RPMI7951 (cell line): ENCODE results near the gene HEMK1. TPM values are rescaled to one million over a fixed set of nuclear protein-coding genes. Genes with fewer than 3 reads are reported as not detected.
A peak's percentile ranks its signal among the peaks of the same experiment; 100 is the strongest.

ENCODE experiments used
- DNase-seq: peaks from one replicate; pipeline ENCODE4 v3.0.0-alpha.2; 2012; ENCODE audit warnings: low read depth
- total RNA-seq: library from RNA; depleted of rRNA; stranded (reverse); fragments of >200 nt; shearing (Covaris generic); gene quantifications from 2 replicates; pipeline ENCODE4 v1.2.3, GENCODE V29; 2014

The HEMK1 gene
- total RNA-seq, 1 experiment from 2014 or later: 8.8 TPM

DNA sequence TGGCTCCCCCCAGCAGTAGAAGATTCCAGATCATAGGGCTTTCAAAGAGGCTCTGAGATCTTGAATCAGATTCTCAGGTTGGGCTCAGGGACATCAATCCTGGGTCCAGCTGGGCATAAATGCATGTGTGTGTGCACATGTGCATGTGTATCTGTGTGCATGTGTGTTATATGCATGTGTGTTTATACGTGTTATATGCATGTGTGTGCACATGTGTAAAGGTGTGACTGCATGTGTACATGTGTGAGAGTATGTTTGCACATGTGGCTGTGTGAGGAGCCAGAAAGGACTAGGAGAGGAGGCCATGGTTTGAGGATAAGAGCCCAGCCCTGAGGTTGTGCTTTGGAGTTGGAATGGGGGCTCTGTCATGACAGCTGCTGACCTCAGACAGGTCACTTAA lies 45.9 kb downstream of the HEMK1 start:
- no peak for DNase-seq

- peak; percentile 78 for DNase-seq
These were observed 46.9 kb downstream of the HEMK1 start for GRCh38 chr3:50616003-50616769.

DNA sequence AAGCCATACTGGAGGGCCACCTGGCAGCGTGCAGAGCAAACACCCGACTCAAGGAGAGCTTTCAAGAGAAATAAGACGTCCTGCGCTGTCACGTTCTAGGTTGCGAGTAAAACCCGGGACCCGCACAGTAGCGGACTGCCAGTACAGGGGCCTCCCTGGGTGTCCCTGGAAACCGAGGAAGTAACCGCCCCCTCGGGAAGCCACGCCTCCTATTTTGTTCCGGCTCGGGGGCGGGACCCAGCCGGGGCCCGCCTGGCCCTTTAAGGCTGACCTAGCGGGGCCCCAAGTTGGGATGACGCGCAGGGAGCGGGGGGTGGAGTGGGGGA lies 47.4 kb downstream of the HEMK1 start:
- DNase-seq: peak; percentile 90

DNA sequence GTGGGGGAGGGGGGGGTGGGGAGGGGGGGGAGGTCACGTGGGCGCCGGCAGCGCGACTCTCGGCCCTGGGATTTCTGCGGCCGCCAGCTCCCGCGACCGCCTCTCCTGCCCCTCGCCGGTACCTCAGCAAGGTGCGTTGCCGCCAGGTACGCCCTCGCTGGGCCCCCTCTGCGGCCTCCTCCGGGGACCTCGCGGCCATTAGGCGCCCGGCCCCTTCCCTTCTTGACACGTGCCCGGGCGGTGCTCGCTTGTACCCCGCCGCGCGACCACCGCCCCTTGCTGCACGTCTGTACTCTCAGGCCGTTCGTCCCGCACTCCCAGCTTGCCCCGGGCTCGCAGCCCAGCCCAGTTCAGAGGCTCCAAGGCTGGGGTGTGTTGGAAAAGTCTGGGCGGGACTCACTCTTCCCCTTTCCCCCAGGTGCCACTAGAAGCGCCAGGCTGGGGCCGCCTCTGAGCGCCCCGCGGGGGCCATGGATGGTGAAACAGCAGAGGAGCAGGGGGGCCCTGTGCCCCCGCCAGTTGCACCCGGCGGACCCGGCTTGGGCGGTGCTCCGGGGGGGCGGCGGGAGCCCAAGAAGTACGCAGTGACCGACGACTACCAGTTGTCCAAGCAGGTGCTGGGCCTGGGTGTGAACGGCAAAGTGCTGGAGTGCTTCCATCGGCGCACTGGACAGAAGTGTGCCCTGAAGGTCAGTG lies 47.9 kb downstream of the HEMK1 start, which contains the start of gene MAPKAPK3:
MAPKAPK3 (plus strand) TSS at position 56 of the 696 bp plus-strand sequence; CDS start at position 471, 415 bp downstream.
- DNase-seq: no peak

- DNase-seq: no peak
These were observed 48.7 kb downstream of the HEMK1 start for GRCh38 chr3:50617911-50618481.

DNA sequence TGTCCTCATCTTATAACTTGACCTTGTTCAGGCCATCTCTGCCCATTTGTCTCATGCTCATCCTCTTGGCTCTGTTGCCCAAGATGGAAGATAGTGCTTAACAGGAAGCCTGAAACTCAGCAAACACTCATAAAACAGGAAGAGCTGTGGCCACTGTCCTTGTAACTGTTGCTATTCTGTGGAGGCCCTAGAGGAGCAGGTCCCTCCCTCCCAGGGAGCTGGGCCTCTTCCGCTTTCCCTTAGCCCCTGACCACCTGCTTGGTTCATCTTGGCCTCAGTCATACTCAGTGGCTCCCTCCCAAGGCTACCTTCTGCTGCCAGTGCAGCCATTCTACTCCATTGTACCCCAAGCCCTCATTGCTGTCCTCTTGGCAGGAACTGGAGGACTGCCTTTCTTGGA lies 51.1 kb downstream of the HEMK1 start:
- DNase-seq: peak; percentile 44

- DNase-seq: peak; percentile 87
These were observed 51.5 kb downstream of the HEMK1 start for GRCh38 chr3:50620820-50621219.

DNA sequence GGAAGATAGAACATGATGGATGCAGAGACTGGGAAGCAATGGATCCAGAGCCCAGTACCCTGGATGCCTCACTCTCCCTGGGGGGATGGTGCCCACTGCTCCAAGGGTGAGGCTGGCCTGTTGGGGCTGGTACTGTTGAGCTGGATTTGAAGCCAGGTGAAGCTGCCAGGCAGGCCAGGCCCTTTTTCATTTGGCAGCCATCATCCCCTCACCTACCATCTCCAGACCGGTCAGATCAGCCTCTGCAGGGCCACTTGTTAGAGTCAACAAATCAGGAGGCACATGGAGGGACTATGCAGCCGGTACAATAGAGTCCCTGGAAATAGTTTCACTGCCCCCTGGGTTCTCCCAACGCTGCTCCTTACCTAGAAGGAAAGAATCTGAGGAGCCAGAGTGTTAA lies 53.6 kb downstream of the HEMK1 start:
- DNase-seq: no peak

GRCh38 chr3:50623840-50624474 lies 54.6 kb downstream of the HEMK1 start:
- peak; percentile 31 for DNase-seq

- no peak for DNase-seq
These were observed 55.3 kb downstream of the HEMK1 start for GRCh38 chr3:50624634-50625033.

DNA sequence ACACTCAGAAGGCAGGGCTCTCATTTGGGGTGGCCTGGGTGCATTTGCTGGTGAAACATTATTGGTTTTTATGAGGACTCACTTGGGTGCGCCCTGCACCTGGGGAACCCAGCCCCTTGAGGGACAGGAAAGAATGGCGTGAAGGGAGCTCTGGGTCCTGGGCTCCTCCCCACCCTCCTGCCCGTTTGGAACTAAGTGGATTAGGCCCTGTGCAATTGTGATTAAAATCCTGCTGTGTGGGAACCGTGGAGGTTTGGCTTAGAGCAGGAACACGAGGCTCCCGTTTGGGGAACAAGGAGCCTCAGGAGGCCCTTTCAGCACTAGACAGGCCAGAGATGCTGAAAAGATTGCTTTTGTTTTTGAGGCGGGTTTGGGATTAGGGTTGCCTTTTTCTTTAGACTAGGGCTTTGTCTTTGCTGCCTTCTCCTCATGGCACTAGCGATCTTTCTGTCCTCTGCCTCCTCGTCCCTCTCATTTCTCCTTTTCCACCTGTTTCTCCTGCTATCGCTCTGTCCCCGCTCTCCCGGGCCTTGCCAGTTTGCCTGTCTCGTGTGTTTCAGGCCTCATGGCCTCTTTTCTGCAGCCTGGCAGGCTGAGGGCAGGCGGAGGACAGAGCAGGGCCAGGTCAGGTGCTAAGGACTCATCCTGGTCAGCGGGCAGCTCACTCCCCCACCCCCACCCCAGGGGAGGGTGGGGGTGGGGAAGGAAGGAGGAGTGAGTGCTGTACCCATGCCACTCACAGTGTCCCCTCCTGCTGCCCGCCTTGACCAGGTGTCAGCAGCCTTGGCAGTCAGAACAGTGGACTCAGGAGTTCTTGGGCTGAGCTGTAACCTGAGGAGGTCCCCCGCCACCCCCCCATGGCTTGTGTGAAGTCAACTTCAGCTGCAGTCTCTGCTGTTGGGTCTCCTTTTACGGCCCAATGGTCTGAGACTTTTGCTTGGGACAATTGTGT lies 56.2 kb downstream of the HEMK1 start:
- DNase-seq: no peak

- DNase-seq: no peak
These were observed 57.1 kb downstream of the HEMK1 start for GRCh38 chr3:50626401-50626800.

GRCh38 chr3:50627407-50628051 lies 58.2 kb downstream of the HEMK1 start:
- peak; percentile 96 for DNase-seq

GRCh38 chr3:50628601-50629000 lies 59.3 kb downstream of the HEMK1 start:
- DNase-seq: no peak

DNA sequence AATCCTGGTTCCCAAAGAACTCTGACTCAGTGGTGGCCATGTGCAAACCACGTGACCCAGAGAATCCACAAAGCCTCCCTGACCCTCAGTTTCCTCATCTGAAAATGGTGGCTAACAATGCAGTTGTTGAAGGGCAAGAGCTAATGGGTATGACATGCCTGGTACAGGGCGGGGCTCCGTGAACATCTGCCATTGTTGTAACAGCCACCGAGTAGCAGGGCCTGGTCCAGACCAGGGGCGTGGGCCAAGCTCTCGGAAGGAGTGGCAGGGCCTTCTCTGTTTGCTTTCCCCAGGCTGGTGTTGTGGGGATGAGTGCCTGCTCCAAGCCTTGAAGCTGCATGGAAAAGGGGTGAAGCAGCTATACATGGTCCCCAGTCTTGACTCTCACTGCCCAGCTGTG lies 61.1 kb downstream of the HEMK1 start:
- no peak for DNase-seq

DNA sequence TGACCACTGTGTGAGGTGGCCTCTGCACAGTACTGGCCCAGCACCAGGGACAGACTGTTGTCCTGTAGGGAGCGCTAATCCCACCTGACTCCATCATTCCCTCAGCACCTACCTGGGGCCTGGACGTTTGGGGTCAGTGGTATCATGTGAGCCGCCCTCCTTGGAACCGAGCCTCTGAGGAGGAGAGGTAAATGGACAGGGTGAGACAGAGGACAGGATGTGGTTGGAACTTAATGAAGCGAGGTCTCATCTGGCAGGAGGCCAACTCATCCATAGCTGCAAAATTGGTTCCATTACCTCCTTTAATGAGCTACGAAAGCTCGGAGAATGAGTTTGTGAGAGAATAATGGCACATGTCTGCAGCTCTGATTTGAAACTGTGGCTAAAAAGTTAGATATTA lies 61.6 kb downstream of the HEMK1 start:
- peak; percentile 79 for DNase-seq

DNA sequence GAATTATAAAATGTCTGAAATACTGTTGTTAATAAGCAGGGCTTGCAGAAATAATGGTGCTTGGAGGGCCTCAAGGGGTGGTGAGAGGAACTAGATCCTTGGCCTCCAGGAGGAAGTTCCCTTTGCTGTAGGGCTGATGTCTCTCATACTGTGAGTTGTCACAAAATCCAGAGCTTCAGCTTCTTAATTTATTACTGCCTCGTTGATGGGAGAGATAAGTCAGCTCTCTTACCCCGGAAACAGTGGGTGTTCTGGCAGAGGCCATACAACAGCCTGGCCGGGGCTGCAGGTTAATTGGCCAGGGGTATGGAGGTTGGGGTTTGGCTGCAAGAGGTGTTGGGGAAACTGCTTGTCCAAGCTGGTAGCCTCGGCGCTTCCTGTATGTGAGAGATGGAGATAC lies 63.1 kb downstream of the HEMK1 start:
- no peak for DNase-seq

GRCh38 chr3:50633230-50633790 lies 64.0 kb downstream of the HEMK1 start:
- DNase-seq: no peak

GRCh38 chr3:50635066-50635465 lies 65.7 kb downstream of the HEMK1 start:
- DNase-seq: no peak

- no peak for DNase-seq
These were observed 67.7 kb downstream of the HEMK1 start for GRCh38 chr3:50637011-50637410.

GRCh38 chr3:50637945-50638344 lies 68.6 kb downstream of the HEMK1 start:
- DNase-seq: no peak
